CD4-positive, alpha-beta T cell (primary cell): ENCODE results near the gene SULF2. TPM values are rescaled to one million over a fixed set of nuclear protein-coding genes. Genes with fewer than 3 reads are reported as not detected.

Experiments
- ATAC-seq: fragments of 200-7000 bp; cut with Tn5 transposase; one replicate; pipeline ENCODE4 v1.10.0; 2022; ENCODE audit warnings: mild to moderate bottlenecking; ENCODE audit not compliant: poor library complexity
- CTCF ChIA-PET: fragments of 350-600 bp; sonication (Branson Sonifier 250); formaldehyde crosslinking; loops from one replicate; lab custom pipeline; 2021; ENCODE audit warnings: antibody characterized with exemption, inconsistent platforms; lab: Charles Lee
- POLR2A ChIA-PET: fragments of 350-600 bp; sonication (Branson Sonifier 250); formaldehyde crosslinking; loops from one replicate; lab custom pipeline; 2021; ENCODE audit warnings: antibody characterized with exemption, inconsistent platforms; lab: Charles Lee
- DNase-seq, 14 experiments: peaks; one replicate each; pipeline ENCODE4 v3.0.0-alpha.2; 2013 to 2020; ENCODE audit warnings: mixed read lengths in 2 of 14
- H3K27ac ChIP-seq, 2 donors: one replicate each; pipeline versions ENCODE4 v1.5.1 to v1.7.0; 2013; ENCODE audit warnings: low read length in 2 of 2, low read depth in 1 of 2, mild to moderate bottlenecking in 1 of 2
- H3K27me3 ChIP-seq, 2 experiments: 1 replicate in 1 of 2; 2 replicates in 1 of 2; pipeline versions ENCODE4 v1.6.1 to v1.7.0; 2013; ENCODE audit warnings: low read length in 2 of 2, control low read depth in 1 of 2, mild to moderate bottlenecking in 1 of 2, moderate library complexity in 1 of 2; ENCODE audit not compliant: insufficient read depth in 2 of 2, control insufficient read depth in 1 of 2
- H3K36me3 ChIP-seq: one replicate; pipeline ENCODE4 v1.6.1; 2013; ENCODE audit warnings: low read length, control low read depth; ENCODE audit not compliant: insufficient read depth
- H3K4me1 ChIP-seq: one replicate; pipeline ENCODE4 v1.6.1; 2013; ENCODE audit warnings: low read length, control low read depth; ENCODE audit not compliant: insufficient read depth
- H3K4me3 ChIP-seq: one replicate; pipeline ENCODE4 v1.5.1; 2013; ENCODE audit warnings: mild to moderate bottlenecking, low read length, moderate library complexity
- H3K9me3 ChIP-seq, 2 experiments: 1 replicate in 1 of 2; 2 replicates in 1 of 2; pipeline versions ENCODE4 v1.6.1 to v1.7.0; 2013; ENCODE audit warnings: low read length in 2 of 2, mild to moderate bottlenecking in 2 of 2, control low read depth in 1 of 2, moderate library complexity in 1 of 2; ENCODE audit not compliant: control insufficient read depth in 1 of 2, insufficient read depth in 1 of 2
- H3K27ac Mint-ChIP-seq: one replicate; pipeline ENCODE4 v1.8.0; 2020; ENCODE audit warnings: mixed read lengths
- H3K27me3 Mint-ChIP-seq: one replicate; pipeline ENCODE4 v1.8.0; 2021; ENCODE audit warnings: mixed read lengths
- H3K36me3 Mint-ChIP-seq: one replicate; pipeline ENCODE4 v1.8.0; 2021; ENCODE audit warnings: low read depth, mixed read lengths
- H3K4me1 Mint-ChIP-seq: one replicate; pipeline ENCODE4 v1.8.0; 2021; ENCODE audit warnings: low read depth, mixed read lengths
- H3K4me3 Mint-ChIP-seq: one replicate; pipeline ENCODE4 v1.8.0; 2020; ENCODE audit warnings: mild to moderate bottlenecking, mixed read lengths
- H3K9me3 Mint-ChIP-seq: one replicate; pipeline ENCODE4 v1.8.0; 2020; ENCODE audit warnings: mixed read lengths
- intact Hi-C, 2 experiments: fragments of 100-400 bp; cut with DNase I in 1 of 2; cut with micrococcal nuclease in 1 of 2; formaldehyde crosslinking; loops; one replicate each; pipeline versions ENCODE4 v1.15.1 to v1.9.0; 2023 to 2025; cut with DNase I, micrococcal nuclease
- total RNA-seq, 174 experiments: library from RNA in 2 of 174; stranded (reverse) in 2 of 174; gene quantifications; one replicate each; pipeline ENCODE4 v1.2.3 and lab custom pipeline; 2021 to 2026
- TF ChIP-seq, protein P1 (sequence below): fragments of 200-600 bp; IDR thresholded peaks from one replicate; pipeline ENCODE4 v1.8.0; 2022; ENCODE audit warnings: antibody characterized with exemption, mild to moderate bottlenecking

Gene SULF2
- total RNA-seq, 2 experiments from 2014 or later = 1.5 to 2.8 TPM

DNA sequence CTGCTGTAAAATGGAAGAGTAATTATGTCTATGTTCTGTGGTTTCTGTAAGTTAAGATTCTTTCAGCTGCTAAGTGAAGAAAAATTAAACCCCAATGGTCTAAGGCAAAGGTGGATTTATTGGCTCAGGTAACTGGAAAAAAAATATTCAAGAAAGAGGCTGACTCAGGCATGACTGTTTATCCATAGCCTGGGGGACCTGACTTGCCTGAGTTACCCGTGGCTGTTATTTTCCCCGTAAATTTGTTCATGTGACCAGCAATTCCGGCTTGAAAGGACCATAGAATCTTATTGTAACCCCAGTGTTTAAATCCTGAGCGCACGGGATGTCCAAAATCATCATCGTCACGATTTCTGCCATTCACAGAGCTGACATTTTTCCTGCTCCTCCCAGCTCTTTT, 32.3 kb upstream of the SULF2 start:
- ChIA-PET POLR2A (no interaction called here), CTCF (no interaction called here)
- no peak overlapping the region for H3K4me3 Mint-ChIP-seq
- peaks cover 55% of the 10 kb centered on the region for H3K27me3 Mint-ChIP-seq
- intact Hi-C loops = no loop called here
- no peaks in the 10 kb centered on the region for H3K4me1 Mint-ChIP-seq
- Histone ChIP-seq H3K27ac (no peak overlapping the region), H3K9me3 (peaks cover 0 to 6% of the 10 kb centered on the region in 2 experiments), H3K27me3 (peaks cover 4 to 8% of the 10 kb centered on the region in 2 experiments), H3K36me3 (no peaks in the 10 kb centered on the region), H3K4me3 (no peak overlapping the region), H3K4me1 (no peaks in the 10 kb centered on the region)
- no peak overlapping the region for H3K27ac Mint-ChIP-seq
- no peak for ATAC-seq
- TF ChIP-seq, protein P1, sequence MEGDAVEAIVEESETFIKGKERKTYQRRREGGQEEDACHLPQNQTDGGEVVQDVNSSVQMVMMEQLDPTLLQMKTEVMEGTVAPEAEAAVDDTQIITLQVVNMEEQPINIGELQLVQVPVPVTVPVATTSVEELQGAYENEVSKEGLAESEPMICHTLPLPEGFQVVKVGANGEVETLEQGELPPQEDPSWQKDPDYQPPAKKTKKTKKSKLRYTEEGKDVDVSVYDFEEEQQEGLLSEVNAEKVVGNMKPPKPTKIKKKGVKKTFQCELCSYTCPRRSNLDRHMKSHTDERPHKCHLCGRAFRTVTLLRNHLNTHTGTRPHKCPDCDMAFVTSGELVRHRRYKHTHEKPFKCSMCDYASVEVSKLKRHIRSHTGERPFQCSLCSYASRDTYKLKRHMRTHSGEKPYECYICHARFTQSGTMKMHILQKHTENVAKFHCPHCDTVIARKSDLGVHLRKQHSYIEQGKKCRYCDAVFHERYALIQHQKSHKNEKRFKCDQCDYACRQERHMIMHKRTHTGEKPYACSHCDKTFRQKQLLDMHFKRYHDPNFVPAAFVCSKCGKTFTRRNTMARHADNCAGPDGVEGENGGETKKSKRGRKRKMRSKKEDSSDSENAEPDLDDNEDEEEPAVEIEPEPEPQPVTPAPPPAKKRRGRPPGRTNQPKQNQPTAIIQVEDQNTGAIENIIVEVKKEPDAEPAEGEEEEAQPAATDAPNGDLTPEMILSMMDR = no peak
- no peaks in the 10 kb centered on the region for H3K36me3 Mint-ChIP-seq
- no peaks in the 10 kb centered on the region for H3K9me3 Mint-ChIP-seq
- DNase-seq = no peak

- peaks cover 0 to 6% of the 10 kb centered on the region in 2 experiments for H3K9me3 ChIP-seq
- TF ChIP-seq, protein P1 = no peak
- POLR2A ChIA-PET = no interaction called here
- Mint-ChIP-seq H3K9me3 (no peaks in the 10 kb centered on the region), H3K36me3 (no peaks in the 10 kb centered on the region), H3K4me1 (no peaks in the 10 kb centered on the region), H3K4me3 (no peak overlapping the region), H3K27ac (no peak overlapping the region), H3K27me3 (peaks cover 62% of the 10 kb centered on the region)
- no peaks in the 10 kb centered on the region for H3K36me3 ChIP-seq
- H3K27me3 ChIP-seq = peaks cover 7 to 8% of the 10 kb centered on the region in 2 experiments
- ATAC-seq (no peak), DNase-seq (no peak)
- H3K27ac ChIP-seq = no peak overlapping the region
- H3K4me1 ChIP-seq = no peaks in the 10 kb centered on the region
- intact Hi-C loops = no loop called here
- CTCF ChIA-PET = no interaction called here
- H3K4me3 ChIP-seq = no peak overlapping the region
These were observed 31.5 kb upstream of the SULF2 start for GRCh38 chr20:47816487-47817451.

DNA sequence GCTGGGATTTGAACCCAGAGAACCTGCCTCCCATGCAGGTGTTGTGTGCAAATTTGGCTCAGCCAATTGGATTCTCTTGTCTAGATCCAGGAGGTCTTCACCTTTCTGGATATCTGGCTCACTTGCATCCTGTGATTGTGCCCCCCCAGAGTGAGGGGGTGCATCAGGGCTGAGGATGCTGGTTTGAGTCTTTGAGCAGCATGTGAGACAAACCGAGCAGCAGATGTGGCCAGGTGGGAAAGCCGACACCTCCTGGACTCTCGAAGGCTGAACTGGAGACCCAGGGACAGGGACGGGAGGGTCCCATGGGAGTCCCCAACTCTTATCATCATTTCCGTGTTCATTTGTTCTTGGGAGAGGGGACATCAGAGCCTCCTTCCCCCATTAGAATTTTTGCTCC, 30.6 kb upstream of the SULF2 start:
- Histone ChIP-seq H3K27me3 (peaks cover 8 to 13% of the 10 kb centered on the region in 2 experiments), H3K27ac (no peak overlapping the region), H3K4me1 (no peaks in the 10 kb centered on the region), H3K4me3 (no peak overlapping the region), H3K36me3 (no peaks in the 10 kb centered on the region), H3K9me3 (peaks cover 0 to 6% of the 10 kb centered on the region in 2 experiments)
- TF ChIP-seq, protein P1 = no peak
- no peak overlapping the region for H3K27ac Mint-ChIP-seq
- ChIA-PET POLR2A (no interaction called here), CTCF (no interaction called here)
- peaks cover 62% of the 10 kb centered on the region for H3K27me3 Mint-ChIP-seq
- H3K36me3 Mint-ChIP-seq = no peaks in the 10 kb centered on the region
- ATAC-seq (no peak), DNase-seq (no peak)
- H3K4me3 Mint-ChIP-seq = no peak overlapping the region
- H3K4me1 Mint-ChIP-seq = no peaks in the 10 kb centered on the region
- intact Hi-C loops = no loop called here
- no peaks in the 10 kb centered on the region for H3K9me3 Mint-ChIP-seq
